ENCODE data around the gene CELF4.

DNA sequence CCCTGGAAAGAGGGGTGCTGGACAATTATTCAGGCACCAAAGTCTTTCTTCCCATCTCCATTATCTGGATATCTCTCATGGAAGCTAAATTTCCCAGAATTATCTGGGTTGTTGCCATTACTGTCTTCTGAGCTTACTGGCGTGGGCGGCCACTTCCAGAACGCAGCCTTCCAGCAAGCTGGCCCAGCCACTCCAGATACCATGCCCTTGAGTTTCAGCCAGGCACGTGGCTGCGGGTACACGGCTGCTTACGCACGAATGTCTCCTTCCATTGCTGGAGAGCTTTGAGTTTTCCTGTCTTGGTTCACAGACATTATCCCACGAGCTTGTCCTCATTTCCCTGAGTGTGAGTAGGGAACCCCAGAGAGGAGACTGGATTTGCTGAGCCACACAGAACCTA, 32.7 kb downstream of the CELF4 start:
- TF ChIP-seq POLR2A (IDR thresholded peaks at IDR 0.05) (no peak), CTCF (IDR thresholded peaks at IDR 0.05) (no peak)

Measured in body of pancreas (tissue), 4 donors.